Uterus (tissue), 4 donors: Measurements from ENCODE around the gene AGBL4. TPM values are rescaled to one million over a fixed set of nuclear protein-coding genes. Genes with fewer than 3 reads are reported as not detected.

Source experiments
- DNase-seq, 2 donors: peaks; one replicate each; pipeline ENCODE4 v3.0.0-alpha.2; 2019 to 2020
- H3K27ac ChIP-seq, 2 donors: fragments of 200-600 bp; sonication (generic); 1 replicate in 1 of 2; 2 replicates in 1 of 2; pipeline ENCODE4 v1.5.1; 2016 to 2018
- H3K27me3 ChIP-seq, 2 donors: fragments of 200-600 bp; sonication (generic); one replicate each; pipeline ENCODE4 v1.5.1; 2018 to 2019; ENCODE audit warnings: control low read depth in 1 of 2
- H3K36me3 ChIP-seq, 2 donors: fragments of 200-600 bp; sonication (generic); one replicate each; pipeline ENCODE4 v1.5.1; 2019; ENCODE audit warnings: control low read depth in 1 of 2
- H3K4me1 ChIP-seq, 2 donors: fragments of 200-600 bp; sonication (generic); one replicate each; pipeline ENCODE4 v1.5.1; 2018 to 2019; ENCODE audit warnings: control low read depth in 1 of 2
- H3K4me3 ChIP-seq, 2 donors: fragments of 200-600 bp; sonication (generic); 1 replicate in 1 of 2; 2 replicates in 1 of 2; pipeline ENCODE4 v1.5.1; 2018 to 2019; ENCODE audit warnings: mild to moderate bottlenecking in 1 of 2
- H3K9me3 ChIP-seq, 2 donors: fragments of 200-600 bp; sonication (generic); one replicate each; pipeline ENCODE4 v1.5.1; 2019; ENCODE audit warnings: control low read depth in 1 of 2
- CTCF ChIP-seq, 4 experiments: fragments of 200-600 bp in 2 of 4; fragments of 450-650 bp in 2 of 4; sonication (generic) in 2 of 4; IDR thresholded peaks; one replicate each; pipeline ENCODE4 v1.5.1; 2016 to 2019; ENCODE audit warnings: antibody characterized with exemption in 4 of 4, mild to moderate bottlenecking in 2 of 4, moderate library complexity in 1 of 4
- POLR2A ChIP-seq, 2 donors: fragments of 450-650 bp; IDR thresholded peaks; one replicate each; pipeline ENCODE4 v1.6.1; 2016; ENCODE audit warnings: antibody characterized with exemption in 2 of 2, mild to moderate bottlenecking in 1 of 2, moderate library complexity in 1 of 2
- intact Hi-C: fragments of 100-400 bp; cut with DNase I; formaldehyde crosslinking; loops from one replicate; pipeline ENCODE4 v1.15.1; 2023; ENCODE audit warnings: low total_unique reads
- total RNA-seq, 4 donors: library from RNA; depleted of rRNA in 3 of 4; stranded (reverse); fragments of >200 nt in 3 of 4; gene quantifications; one replicate each; pipeline versions ENCODE4 v1.1.0 to v1.2.4, GENCODE V29; 2014 to 2023
- donor health status: DM: yes; HTN: yes; CAD: no.

AGBL4 gene
- total RNA-seq, 4 donors from 2014 or later: 0.85 to 1.9 TPM; not detected in 2

- no peaks in the 10 kb centered on the region for H3K9me3 ChIP-seq
- no peak overlapping the region for H3K4me3 ChIP-seq
- H3K27ac ChIP-seq: no peak overlapping the region
- no peak for TF ChIP-seq POLR2A (IDR thresholded peaks at IDR 0.05)
- no peak for TF ChIP-seq CTCF (IDR thresholded peaks at IDR 0.05)
- DNase-seq: no peak
- no peaks in the 10 kb centered on the region for H3K4me1 ChIP-seq
- no peaks in the 10 kb centered on the region for H3K27me3 ChIP-seq
- H3K36me3 ChIP-seq: no peaks in the 10 kb centered on the region
- intact Hi-C loops: no loop called here
These were observed 1379.4 kb downstream of the AGBL4 start for GRCh38 chr1:48644190-48644900.

- intact Hi-C loops: no loop called here
- TF ChIP-seq CTCF (IDR thresholded peaks at IDR 0.05) (no peak), POLR2A (IDR thresholded peaks at IDR 0.05) (no peak)
- Histone ChIP-seq H3K36me3 (no peaks in the 10 kb centered on the region), H3K4me3 (no peak overlapping the region), H3K4me1 (no peaks in the 10 kb centered on the region), H3K9me3 (no peaks in the 10 kb centered on the region), H3K27ac (no peak overlapping the region), H3K27me3 (no peaks in the 10 kb centered on the region)
- DNase-seq: no peak
These were observed 1380.6 kb downstream of the AGBL4 start for GRCh38 chr1:48643193-48643592.

- TF ChIP-seq CTCF (IDR thresholded peaks at IDR 0.05) (no peak), POLR2A (IDR thresholded peaks at IDR 0.05) (no peak)
- Histone ChIP-seq H3K27me3 (no peaks in the 10 kb centered on the region), H3K4me3 (no peak overlapping the region), H3K9me3 (no peaks in the 10 kb centered on the region), H3K27ac (no peak overlapping the region), H3K4me1 (no peaks in the 10 kb centered on the region), H3K36me3 (no peaks in the 10 kb centered on the region)
- DNase-seq: no peak
- intact Hi-C loops: no loop called here
These were observed 1382.8 kb downstream of the AGBL4 start for GRCh38 chr1:48640836-48641492.

GRCh38 chr1:48629867-48630266 is 1393.9 kb downstream of the AGBL4 start:
- Histone ChIP-seq H3K27me3 (no peaks in the 10 kb centered on the region), H3K4me1 (no peaks in the 10 kb centered on the region), H3K9me3 (no peaks in the 10 kb centered on the region), H3K27ac (no peak overlapping the region), H3K36me3 (no peaks in the 10 kb centered on the region), H3K4me3 (no peak overlapping the region)
- intact Hi-C loops: no loop called here
- no peak for TF ChIP-seq POLR2A (IDR thresholded peaks at IDR 0.05)
- TF ChIP-seq CTCF (IDR thresholded peaks at IDR 0.05): no peak
- no peak for DNase-seq

GRCh38 chr1:48627486-48627885 is 1396.3 kb downstream of the AGBL4 start:
- DNase-seq: no peak
- TF ChIP-seq CTCF (IDR thresholded peaks at IDR 0.05): no peak
- TF ChIP-seq POLR2A (IDR thresholded peaks at IDR 0.05): no peak
- Histone ChIP-seq H3K36me3 (no peaks in the 10 kb centered on the region), H3K27ac (no peak overlapping the region), H3K4me1 (no peaks in the 10 kb centered on the region), H3K27me3 (no peaks in the 10 kb centered on the region), H3K9me3 (no peaks in the 10 kb centered on the region), H3K4me3 (no peak overlapping the region)
- intact Hi-C loops: no loop called here
